Measurements from ENCODE around the gene MPP3. TPM values are rescaled to one million over a fixed set of nuclear protein-coding genes. Genes with fewer than 3 reads are reported as not detected.

MPP3 gene
- total RNA-seq, 4 donors from 2014 or later = 6.8 to 10.7 (median 7.5) TPM

GRCh38 chr17:43814714-43815113 lies 18.2 kb downstream of the MPP3 start:
- TF ChIP-seq CTCF (IDR thresholded peaks at IDR 0.05) (no peak), POLR2AphosphoS5 (IDR thresholded peaks at IDR 0.05) (no peak), EP300 (IDR thresholded peaks at IDR 0.05; ENCODE audit: low read depth) (no peak), POLR2A (IDR thresholded peaks at IDR 0.05) (no peak)
- DNase-seq = no peak
- Histone ChIP-seq H3K27ac (no peak overlapping the region), H3K4me3 (no peak overlapping the region), H3K36me3 (no peaks in the 10 kb centered on the region), H3K4me1 (no peaks in the 10 kb centered on the region), H3K27me3 (no peaks in the 10 kb centered on the region), H3K9me3 (no peaks in the 10 kb centered on the region)
- WGBS, 2 donors (ENCODE audit: low coverage in 1 of 2) = 35 to 56% methylated on average over 1 of the region's 1 CpG
- in situ Hi-C loops (cut with MboI; ENCODE audit: low pct_ligation_motif_present in 1 of 4, low pct_unique_long_range_greater_than_20kb in 1 of 4, low sequenced_read_pairs in 3 of 4) (no loop called here), intact Hi-C loops (cut with DNase I; ENCODE audit: low total_unique reads) (no loop called here)

- no peaks in the 10 kb centered on the region for H3K9me3 ChIP-seq
- intact Hi-C loops (cut with DNase I; ENCODE audit: low total_unique reads) = no loop called here
- H3K27ac ChIP-seq = no peak overlapping the region
- H3K36me3 ChIP-seq = no peaks in the 10 kb centered on the region
- no peaks in the 10 kb centered on the region for H3K27me3 ChIP-seq
- WGBS, 2 donors (ENCODE audit: low coverage in 1 of 2) = 83% methylated on average over 12 of the region's 12 CpGs; no CpG with 5 or more reads in 1 of the 2 donors
- in situ Hi-C loops (cut with MboI; ENCODE audit: low pct_ligation_motif_present in 1 of 4, low pct_unique_long_range_greater_than_20kb in 1 of 4, low sequenced_read_pairs in 3 of 4) = no loop called here
- no peak for DNase-seq
- TF ChIP-seq POLR2AphosphoS5 (IDR thresholded peaks at IDR 0.05) (no peak), POLR2A (IDR thresholded peaks at IDR 0.05) (no peak), CTCF (IDR thresholded peaks at IDR 0.05) (no peak), EP300 (IDR thresholded peaks at IDR 0.05; ENCODE audit: low read depth) (no peak)
- no peaks in the 10 kb centered on the region for H3K4me1 ChIP-seq
- no peak overlapping the region for H3K4me3 ChIP-seq
These were observed 18.9 kb downstream of the MPP3 start for GRCh38 chr17:43814026-43814425.

- H3K27me3 ChIP-seq = no peaks in the 10 kb centered on the region
- no peaks in the 10 kb centered on the region for H3K4me1 ChIP-seq
- DNase-seq = no peak
- H3K9me3 ChIP-seq = no peaks in the 10 kb centered on the region
- 70 to 93% methylated on average over 2 to 3 of the region's 3 CpGs for WGBS, 2 donors (ENCODE audit: low coverage in 1 of 2)
- intact Hi-C loops (cut with DNase I; ENCODE audit: low total_unique reads) (no loop called here), in situ Hi-C loops (cut with MboI; ENCODE audit: low pct_ligation_motif_present in 1 of 4, low pct_unique_long_range_greater_than_20kb in 1 of 4, low sequenced_read_pairs in 3 of 4) (no loop called here)
- H3K4me3 ChIP-seq = no peak overlapping the region
- H3K36me3 ChIP-seq = no peaks in the 10 kb centered on the region
- no peak overlapping the region for H3K27ac ChIP-seq
- no peak for TF ChIP-seq EP300 (IDR thresholded peaks at IDR 0.05; ENCODE audit: low read depth)
- TF ChIP-seq CTCF (IDR thresholded peaks at IDR 0.05) = no peak
- no peak for TF ChIP-seq POLR2AphosphoS5 (IDR thresholded peaks at IDR 0.05)
- no peak for TF ChIP-seq POLR2A (IDR thresholded peaks at IDR 0.05)
These were observed 19.6 kb downstream of the MPP3 start for GRCh38 chr17:43813386-43813785.

GRCh38 chr17:43812396-43813265 lies 20.3 kb downstream of the MPP3 start:
- TF ChIP-seq POLR2AphosphoS5 (IDR thresholded peaks at IDR 0.05) = no peak
- TF ChIP-seq POLR2A (IDR thresholded peaks at IDR 0.05) = no peak
- no peak for TF ChIP-seq CTCF (IDR thresholded peaks at IDR 0.05)
- no peak for TF ChIP-seq EP300 (IDR thresholded peaks at IDR 0.05; ENCODE audit: low read depth)

More at GRCh38 chr17:43812396-43813265, 20.3 kb downstream of the MPP3 start:
- Histone ChIP-seq H3K36me3 (no peaks in the 10 kb centered on the region), H3K27me3 (no peaks in the 10 kb centered on the region), H3K4me3 (no peak overlapping the region), H3K4me1 (no peaks in the 10 kb centered on the region), H3K27ac (no peak overlapping the region), H3K9me3 (no peaks in the 10 kb centered on the region)
- no peak for DNase-seq
- in situ Hi-C loops (cut with MboI; ENCODE audit: low pct_ligation_motif_present in 1 of 4, low pct_unique_long_range_greater_than_20kb in 1 of 4, low sequenced_read_pairs in 3 of 4) = no loop called here
- WGBS, 2 donors (ENCODE audit: low coverage in 1 of 2) = 83 to 95% methylated on average over 3 to 10 of the region's 10 CpGs
- intact Hi-C loops (cut with DNase I; ENCODE audit: low total_unique reads) = no loop called here
